ENCODE measurements around the gene COL27A1. TPM values are rescaled to one million over a fixed set of nuclear protein-coding genes. Genes with fewer than 3 reads are reported as not detected.

COL27A1 gene
- total RNA-seq, 3 donors from 2014 or later, result 3.1 to 13.6 (median 4.0) TPM

DNA sequence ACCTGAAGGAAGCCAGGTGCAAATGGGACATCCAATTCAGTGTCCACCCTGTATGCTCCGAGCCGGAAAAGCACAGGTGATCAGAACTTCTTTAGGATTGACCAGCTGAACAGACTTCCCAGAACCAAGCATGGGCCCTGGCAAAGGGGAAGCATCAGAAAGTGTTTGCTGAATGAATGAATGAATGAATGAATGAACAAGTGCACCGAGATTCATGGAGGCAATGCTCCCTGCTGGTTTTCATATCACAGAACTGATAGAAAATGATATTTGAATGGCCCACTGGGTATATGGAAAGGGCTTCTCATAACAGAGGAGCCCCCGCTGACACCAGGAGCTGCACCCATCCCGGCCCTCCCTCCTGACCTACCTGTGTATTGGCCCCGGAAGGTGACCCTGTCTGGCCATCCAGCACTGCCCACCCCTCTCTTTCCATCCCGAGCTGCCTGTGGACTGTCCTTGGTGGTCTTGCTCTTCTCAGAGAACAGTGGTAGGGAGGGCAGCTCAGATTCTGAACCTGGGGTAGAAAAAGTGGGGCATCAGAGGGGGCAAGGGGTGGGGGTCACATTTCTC lies 190.2 kb downstream of the COL27A1 start:
- intact Hi-C loops (cut with DNase I, micrococcal nuclease), result no loop called here

DNA sequence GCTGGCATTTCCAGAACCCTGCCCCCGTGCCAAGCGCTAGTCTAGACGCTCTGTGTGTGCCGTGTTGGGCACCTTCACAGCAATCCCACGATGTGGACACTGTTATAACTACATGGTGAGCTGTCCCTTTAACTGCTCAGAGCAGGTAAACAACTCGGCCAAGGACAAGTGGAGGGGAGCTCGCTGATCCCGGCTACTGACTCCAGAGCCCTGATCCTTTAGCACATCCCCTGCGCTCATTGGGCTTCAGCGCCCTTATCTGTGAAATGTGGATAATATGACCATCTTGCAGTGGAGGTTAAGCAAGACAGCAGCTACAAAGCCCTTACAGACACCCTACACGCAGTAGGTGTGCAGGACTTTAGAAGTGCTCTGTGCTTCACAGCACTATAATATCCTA lies 190.8 kb downstream of the COL27A1 start:
- ATAC-seq (no peak), DNase-seq (no peak)
- TF ChIP-seq, protein P1, sequence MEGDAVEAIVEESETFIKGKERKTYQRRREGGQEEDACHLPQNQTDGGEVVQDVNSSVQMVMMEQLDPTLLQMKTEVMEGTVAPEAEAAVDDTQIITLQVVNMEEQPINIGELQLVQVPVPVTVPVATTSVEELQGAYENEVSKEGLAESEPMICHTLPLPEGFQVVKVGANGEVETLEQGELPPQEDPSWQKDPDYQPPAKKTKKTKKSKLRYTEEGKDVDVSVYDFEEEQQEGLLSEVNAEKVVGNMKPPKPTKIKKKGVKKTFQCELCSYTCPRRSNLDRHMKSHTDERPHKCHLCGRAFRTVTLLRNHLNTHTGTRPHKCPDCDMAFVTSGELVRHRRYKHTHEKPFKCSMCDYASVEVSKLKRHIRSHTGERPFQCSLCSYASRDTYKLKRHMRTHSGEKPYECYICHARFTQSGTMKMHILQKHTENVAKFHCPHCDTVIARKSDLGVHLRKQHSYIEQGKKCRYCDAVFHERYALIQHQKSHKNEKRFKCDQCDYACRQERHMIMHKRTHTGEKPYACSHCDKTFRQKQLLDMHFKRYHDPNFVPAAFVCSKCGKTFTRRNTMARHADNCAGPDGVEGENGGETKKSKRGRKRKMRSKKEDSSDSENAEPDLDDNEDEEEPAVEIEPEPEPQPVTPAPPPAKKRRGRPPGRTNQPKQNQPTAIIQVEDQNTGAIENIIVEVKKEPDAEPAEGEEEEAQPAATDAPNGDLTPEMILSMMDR (IDR thresholded peaks at IDR 0.05), result no peak
- H3K9me3 ChIP-seq, result no peaks in the 10 kb centered on the region
- intact Hi-C loops (cut with DNase I, micrococcal nuclease), result no loop called here
- peaks cover 7% of the 10 kb centered on the region for H3K4me1 ChIP-seq (ENCODE audit: low read depth)
- H3K4me3 ChIP-seq, result no peak overlapping the region
- H3K36me3 ChIP-seq (ENCODE audit: low read depth), result peaks cover 8% of the 10 kb centered on the region

More for the DNA sequence above, 190.2 kb downstream of the COL27A1 start:
- TF ChIP-seq, protein P1 (IDR thresholded peaks at IDR 0.05), result no peak
- H3K36me3 ChIP-seq (ENCODE audit: low read depth), result peaks cover 8% of the 10 kb centered on the region
- no peak overlapping the region for H3K4me3 ChIP-seq
- no peaks in the 10 kb centered on the region for H3K9me3 ChIP-seq
- DNase-seq (no peak), ATAC-seq (no peak)
- peaks cover 7% of the 10 kb centered on the region for H3K4me1 ChIP-seq (ENCODE audit: low read depth)

DNA sequence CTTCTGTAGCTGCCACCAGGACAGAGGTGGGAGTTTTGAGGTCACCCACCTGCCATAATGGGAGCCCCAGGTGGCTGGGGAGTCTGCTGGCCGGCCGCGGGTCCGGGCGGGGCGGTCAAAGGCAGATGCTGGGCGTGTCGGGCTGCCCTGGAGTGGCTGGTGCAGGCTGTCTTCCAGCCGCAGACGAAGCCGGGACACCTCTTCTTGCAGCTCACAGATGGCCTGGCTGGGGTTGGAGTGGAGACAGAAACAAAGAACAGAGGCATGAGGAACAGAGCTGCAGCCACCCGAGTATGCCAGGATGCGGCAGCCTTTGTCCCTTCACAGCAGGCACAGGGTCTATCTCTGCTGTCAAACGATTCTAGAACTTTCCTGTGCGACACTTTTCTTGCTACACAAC lies 192.3 kb downstream of the COL27A1 start:
- ATAC-seq, result no peak
- H3K36me3 ChIP-seq (ENCODE audit: low read depth), result peaks cover 8% of the 10 kb centered on the region
- no peaks in the 10 kb centered on the region for H3K9me3 ChIP-seq
- TF ChIP-seq, protein P1 (IDR thresholded peaks at IDR 0.05), result no peak
- intact Hi-C loops (cut with DNase I, micrococcal nuclease), result no loop called here
- H3K4me3 ChIP-seq, result no peak overlapping the region
- H3K4me1 ChIP-seq (ENCODE audit: low read depth), result peaks cover 7% of the 10 kb centered on the region
- no peak for DNase-seq

DNA sequence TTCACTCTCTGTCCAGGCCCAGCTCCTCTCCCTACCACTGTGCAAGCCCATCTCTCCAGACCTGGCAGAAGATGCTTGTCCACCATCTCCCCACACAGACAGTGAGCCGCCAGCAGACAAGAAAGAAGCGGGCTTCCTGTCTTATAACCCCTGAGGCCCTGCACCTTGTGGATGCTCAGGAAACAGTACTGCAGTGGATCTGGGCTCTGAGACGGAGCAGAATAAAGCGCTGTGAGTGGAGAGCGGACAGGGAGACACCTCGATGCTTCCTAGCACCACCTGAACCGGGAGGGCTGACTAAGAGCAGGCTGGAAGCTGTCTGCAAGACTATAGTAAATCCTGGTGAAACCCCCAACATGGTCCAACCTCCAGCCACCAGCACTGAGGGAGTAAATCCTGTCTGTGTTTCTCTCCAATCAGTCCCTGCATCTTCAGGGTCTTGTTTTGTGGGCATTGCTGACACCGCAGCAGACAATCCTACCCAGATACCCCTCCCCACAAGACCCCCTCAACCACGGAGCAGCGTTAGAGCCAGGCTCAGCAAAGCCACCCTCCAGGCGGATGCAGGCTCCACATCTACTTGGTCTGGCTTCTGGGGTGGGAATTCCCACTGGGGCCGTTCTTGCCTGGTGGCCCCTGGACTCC lies 193.0 kb downstream of the COL27A1 start:
- peaks cover 7% of the 10 kb centered on the region for H3K36me3 ChIP-seq (ENCODE audit: low read depth)
- ATAC-seq, result no peak
- TF ChIP-seq, protein P1 (IDR thresholded peaks at IDR 0.05), result no peak
- no peak overlapping the region for H3K4me3 ChIP-seq
- DNase-seq, result no peak
- peaks cover 7% of the 10 kb centered on the region for H3K4me1 ChIP-seq (ENCODE audit: low read depth)
- no peaks in the 10 kb centered on the region for H3K9me3 ChIP-seq
- intact Hi-C loops (cut with DNase I, micrococcal nuclease), result no loop called here

DNA sequence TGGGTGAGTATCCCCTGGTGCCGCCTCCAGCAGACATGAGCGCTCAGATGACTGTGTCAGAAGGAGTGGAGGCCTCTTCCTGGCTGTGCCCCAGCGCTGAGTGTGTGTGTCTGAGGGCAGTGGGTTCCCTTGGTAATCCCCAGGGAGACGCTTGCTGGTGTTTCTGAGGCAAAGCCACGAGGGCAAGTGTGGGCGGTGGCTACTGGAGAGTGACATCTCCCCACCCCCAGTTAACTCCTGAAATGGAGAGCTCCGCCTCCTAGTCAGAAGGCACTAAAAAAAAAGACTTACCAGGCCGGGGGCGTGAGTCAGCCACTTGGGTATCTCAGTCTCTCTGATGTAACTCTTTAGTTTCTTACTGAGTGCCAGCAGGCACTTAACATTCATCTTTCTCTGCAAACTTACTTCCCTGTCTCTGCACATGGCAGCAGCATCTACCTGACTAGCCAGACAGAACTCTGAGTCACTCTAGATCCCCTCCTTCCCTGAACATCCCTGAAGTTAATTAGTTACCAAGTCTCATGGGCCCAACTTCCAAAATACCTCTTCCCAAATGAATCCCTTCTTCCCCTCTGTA lies 193.7 kb downstream of the COL27A1 start:
- no peaks in the 10 kb centered on the region for H3K9me3 ChIP-seq
- H3K4me1 ChIP-seq (ENCODE audit: low read depth), result peaks cover 7% of the 10 kb centered on the region
- DNase-seq (peak; percentile 45 to 83 (median 55)), ATAC-seq (peak; percentile 77)
- no peak overlapping the region for H3K4me3 ChIP-seq
- intact Hi-C loops (cut with DNase I, micrococcal nuclease), result no loop called here
- TF ChIP-seq, protein P1 (IDR thresholded peaks at IDR 0.05), result no peak
- H3K36me3 ChIP-seq (ENCODE audit: low read depth), result peaks cover 4% of the 10 kb centered on the region
